DOHH2 (cell line): ENCODE results near the gene DCHS2.

Experiments used
- EZH2phosphoT487 ChIP-seq: fragments of 200-600 bp; sonication (generic); IDR thresholded peaks from 2 replicates; pipeline ENCODE4 v1.6.1; 2017; ENCODE audit warnings: borderline replicate concordance, mild to moderate bottlenecking, antibody characterized with exemption, low read length, moderate library complexity, mixed read lengths
- TF ChIP-seq, protein P1 (sequence below): fragments of 200-600 bp; sonication (generic); IDR thresholded peaks from one replicate; pipeline ENCODE4 v1.5.1; 2014; ENCODE audit warnings: antibody characterized with exemption, mild to moderate bottlenecking, low read depth, low read length; ENCODE audit not compliant: poor library complexity, severe bottlenecking

DNA sequence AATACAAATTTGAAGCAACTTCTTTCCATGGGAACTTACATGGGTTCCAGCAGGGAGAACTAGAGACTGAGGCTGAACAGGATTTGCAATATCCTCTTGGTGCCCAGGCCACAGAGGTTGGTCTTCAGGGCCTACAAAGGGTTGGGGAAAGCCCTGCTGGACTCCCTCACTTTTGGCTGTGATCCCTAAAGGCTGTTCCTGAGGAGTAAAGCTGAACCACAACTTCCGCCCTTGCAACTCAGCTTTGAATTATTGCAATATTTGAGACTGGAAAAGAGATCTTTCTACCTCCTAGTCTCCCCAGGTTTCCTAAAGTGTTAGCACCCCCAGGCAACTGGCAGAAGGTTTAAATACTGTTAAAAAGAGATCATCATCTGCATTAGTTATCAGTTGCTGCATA is 26.9 kb downstream of the DCHS2 start:
- TF ChIP-seq, protein P1, sequence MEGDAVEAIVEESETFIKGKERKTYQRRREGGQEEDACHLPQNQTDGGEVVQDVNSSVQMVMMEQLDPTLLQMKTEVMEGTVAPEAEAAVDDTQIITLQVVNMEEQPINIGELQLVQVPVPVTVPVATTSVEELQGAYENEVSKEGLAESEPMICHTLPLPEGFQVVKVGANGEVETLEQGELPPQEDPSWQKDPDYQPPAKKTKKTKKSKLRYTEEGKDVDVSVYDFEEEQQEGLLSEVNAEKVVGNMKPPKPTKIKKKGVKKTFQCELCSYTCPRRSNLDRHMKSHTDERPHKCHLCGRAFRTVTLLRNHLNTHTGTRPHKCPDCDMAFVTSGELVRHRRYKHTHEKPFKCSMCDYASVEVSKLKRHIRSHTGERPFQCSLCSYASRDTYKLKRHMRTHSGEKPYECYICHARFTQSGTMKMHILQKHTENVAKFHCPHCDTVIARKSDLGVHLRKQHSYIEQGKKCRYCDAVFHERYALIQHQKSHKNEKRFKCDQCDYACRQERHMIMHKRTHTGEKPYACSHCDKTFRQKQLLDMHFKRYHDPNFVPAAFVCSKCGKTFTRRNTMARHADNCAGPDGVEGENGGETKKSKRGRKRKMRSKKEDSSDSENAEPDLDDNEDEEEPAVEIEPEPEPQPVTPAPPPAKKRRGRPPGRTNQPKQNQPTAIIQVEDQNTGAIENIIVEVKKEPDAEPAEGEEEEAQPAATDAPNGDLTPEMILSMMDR, result no peak
- no peak for TF ChIP-seq EZH2phosphoT487
